Measurements from ENCODE around the gene CXorf58.

The CXorf58 gene

DNA sequence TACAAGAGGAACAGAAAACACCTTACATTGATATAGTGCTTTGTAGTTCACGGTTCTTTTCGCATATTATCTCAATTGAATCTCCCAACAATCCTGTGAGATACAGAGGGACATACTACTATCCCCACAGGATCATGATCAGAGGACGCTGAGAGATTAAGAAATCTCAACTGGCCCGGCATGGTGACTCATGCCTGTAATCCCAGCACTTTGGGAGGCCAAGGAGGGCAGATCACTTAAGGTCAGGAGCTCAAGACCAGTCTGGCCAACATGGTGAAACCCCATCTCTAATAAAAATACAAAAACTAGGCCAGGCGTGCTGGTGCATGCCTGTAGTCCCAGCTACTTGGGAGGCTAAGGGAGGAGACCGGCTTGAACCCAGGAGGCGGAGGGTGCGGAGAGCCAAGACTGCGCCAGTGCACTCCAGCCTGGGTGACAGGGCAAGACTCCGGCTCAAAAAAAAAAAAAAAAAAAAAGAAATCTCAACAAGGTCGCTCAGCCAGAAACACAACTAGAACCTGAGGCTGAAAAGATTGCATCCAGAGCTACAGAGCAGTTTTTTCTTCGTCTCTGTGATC is 7.5 kb upstream of the CXorf58 start:
- DNase-seq (ENCODE audit: low spot score), result no peak

DNA sequence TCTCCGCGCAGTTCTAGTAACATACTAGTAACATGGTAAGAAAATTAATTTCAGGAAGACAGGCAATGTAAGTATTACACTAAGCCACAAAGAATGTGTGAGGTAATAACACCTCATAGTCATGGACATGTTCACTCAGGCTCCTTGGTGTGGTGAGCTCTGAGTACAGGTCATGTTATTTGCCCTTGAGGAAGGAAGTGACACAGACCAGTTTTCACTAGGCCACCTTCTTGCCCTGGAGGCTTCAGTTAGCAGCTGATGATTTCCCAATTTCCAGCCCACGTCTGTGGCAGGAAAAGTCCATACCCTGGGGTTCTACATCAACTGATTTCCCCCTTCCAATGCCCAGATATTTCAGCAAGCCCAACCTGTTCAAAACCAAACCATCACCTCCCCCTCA is 6.7 kb upstream of the CXorf58 start:
- DNase-seq (ENCODE audit: low spot score), result no peak

DNA sequence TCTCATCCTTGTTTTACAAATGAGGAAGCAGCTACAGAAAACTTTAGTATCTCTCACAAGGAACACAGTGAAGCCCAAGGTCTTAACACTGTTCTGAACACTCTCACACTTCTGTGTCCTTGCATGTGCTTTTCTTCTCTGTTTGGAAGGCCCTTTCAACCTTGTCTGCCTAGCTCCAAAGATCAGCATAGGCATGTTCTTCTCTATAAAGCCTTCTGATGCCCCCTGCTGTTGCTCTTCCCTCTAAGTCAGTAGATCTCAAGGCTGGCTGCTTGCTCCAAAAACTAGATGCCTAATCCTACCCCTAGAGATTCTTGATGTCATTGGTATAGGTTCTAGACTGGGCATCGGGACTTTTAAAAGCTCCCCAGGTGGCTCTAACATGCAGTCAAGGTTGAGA is 6.0 kb upstream of the CXorf58 start:
- DNase-seq (ENCODE audit: low spot score), result no peak

DNA sequence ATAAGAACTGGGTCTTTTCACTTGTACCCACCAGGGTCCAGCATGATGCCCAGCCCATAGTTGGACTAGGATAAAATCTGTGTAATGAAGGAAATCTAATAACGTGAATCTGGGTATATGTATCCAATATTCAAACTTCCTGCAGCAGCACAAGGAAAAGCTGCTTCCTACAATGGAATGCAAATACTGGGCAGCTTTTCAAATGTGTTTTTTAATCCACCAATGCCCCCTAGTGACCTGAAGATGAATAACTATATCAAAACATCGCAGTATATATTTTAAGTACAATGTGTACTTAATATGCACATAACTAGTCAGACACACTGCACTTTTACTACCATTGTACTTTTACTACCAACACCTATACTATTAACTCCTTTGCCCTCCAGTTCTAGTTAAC is 5.4 kb upstream of the CXorf58 start:
- DNase-seq (ENCODE audit: low spot score), result no peak

DNA sequence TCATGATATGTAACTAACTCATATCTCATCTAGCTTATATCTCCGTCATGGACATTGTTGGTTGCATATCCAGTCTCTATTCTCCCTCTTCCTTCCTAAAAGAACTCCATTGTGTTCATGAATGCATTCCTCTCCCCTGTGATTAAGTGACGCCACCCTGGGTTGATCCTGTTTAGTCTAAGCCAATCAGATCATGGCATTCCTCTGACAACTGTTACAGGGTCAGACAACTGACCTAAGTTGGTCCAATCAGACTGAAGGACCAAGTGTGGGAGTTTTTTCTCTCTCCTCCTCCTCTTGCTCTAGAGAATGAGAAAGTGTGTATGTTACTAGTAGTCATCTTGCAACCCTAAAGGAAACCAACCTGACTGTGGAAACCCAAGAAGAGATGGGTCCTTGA is 3.7 kb upstream of the CXorf58 start:
- peak; percentile 67 for DNase-seq (ENCODE audit: low spot score)

DNA sequence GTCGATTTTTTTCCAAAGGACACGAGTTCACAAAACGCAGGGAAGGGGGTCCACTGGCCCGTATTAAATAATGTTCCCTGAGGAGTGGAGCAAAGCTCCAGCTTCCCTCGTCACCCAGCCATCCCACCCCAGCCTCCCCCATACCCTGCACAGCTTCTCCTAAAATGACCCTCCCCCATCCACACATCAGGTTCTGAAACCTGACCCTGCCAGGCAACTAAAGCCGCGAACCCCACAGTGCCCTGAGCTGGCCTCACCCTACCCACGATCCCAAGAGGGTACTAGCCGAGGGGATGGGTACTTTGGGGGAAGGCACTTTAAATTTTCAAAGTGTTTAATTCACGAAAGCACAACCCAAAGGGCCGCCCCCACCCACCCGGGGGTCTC is 702 bp upstream of the CXorf58 start:
- DNase-seq (ENCODE audit: low spot score), result no peak

DNA sequence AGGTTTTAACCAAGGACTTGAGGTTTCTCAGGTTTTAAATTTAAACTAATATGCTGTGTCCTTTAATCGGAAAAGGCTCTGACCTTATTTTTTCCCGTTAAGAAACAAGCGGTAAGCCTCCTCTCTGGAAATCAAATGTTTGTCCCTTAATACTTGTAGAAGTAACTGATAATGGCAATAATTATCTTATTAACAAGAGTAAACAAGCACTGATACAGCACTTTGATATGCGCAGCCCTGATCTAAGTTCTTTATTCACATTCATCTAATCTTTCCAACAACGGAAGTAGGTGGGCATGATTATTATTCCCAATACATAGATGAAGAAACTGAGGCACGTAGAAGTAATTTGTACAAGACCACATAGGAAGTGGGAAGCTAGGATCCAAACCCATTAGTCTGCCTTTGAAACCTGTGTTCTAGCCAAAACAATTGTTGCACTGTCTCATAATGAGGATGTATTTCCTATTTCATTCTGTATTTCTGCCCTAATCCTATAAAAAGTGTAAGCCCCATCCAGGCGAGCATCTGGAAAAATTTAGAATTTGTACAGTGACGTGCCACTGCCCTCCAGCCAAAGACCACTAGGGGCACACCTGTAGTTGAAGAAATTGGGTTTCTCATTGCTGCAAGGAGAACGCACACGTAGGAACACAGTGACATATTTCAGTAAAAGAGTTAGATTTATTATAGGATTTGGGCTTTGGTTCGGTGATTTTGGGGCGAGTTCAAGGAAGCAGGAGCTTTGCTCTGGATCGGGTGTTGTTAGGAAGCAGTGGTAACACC is 606 bp downstream of the CXorf58 start:
- no peak for DNase-seq (ENCODE audit: low spot score)

DNA sequence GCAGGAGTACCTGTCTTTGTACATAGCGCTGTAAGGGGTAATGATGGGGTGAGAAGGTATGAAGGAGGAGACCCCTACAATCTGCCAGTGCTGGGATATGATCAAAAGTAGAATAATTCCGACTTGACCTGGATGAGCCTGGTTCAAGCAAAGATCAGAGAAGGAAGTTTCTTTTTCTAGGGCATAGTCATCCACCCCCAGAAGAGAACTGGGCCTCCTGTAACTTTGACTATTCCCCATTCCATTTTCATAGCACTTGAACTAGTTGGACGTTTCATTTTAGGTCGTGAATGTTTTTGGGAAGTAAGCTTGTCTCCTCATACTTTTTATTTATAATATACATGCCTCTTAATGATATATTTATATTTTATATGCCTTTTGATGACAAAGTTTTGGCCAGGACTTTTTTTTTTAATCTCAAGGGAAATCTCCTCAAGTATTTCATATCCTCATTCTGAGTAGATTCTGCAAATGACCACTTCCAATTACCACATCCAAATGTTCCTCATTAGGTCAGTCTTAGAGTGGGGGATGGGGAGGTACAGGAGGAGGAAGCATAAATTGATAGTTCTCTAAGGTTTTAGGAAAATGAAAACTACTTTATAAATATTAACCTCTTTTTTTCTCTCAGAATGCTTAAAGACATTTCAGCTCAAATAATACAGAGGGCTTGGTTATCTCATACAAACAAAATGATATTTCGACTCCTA is 3.5 kb downstream of the CXorf58 start:
- no peak for DNase-seq (ENCODE audit: low spot score)

DNA sequence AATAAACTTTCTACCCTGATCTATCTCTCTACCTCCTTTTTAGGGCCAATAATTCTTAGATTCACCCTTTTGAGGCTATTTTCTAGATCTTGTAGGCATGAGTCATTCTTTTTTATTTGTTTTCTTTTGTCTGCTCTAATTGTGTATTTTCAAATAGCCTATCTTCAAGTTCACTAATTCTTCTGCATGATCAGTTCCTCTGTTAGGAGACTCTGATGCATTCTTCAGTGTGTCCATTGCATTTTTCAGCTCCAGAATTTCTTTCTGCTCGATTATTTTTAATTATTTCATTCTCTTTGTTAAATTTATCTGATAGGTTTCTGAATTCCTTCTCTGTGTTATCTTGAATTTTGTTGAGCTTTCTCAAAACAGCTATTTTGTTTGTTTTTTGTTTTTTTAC is 11.3 kb downstream of the CXorf58 start:
- no peak for DNase-seq (ENCODE audit: low spot score)

DNA sequence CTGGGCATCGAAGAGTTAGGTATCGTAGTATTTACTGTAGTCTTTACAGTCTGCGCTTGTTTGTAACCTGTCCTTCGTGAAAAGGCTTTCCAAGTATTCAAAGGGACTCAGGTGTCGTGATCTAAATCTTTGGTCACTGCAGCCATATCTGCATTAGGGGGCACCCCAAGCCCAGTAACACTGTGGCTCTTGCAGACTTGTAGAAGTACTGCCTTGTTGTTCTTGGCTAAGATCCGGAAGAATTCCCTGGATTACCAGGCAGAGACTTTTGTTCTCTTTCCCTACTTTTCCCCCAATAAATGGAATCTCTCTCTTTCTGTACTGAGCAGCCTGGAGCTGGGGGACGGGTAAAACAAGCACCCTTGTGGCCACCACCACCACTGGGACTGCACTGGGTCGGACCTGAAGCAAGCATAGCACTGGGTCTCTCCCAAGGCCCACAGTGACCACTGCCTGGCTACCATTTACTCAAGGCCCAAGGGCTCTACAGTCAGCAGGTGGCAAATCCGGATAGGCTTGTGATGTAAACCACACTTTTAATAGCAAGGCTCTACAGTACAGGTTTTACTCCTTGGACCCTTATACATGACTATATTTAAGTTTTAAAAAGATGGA is 12.0 kb downstream of the CXorf58 start:
- DNase-seq (ENCODE audit: low spot score), result no peak

DNA sequence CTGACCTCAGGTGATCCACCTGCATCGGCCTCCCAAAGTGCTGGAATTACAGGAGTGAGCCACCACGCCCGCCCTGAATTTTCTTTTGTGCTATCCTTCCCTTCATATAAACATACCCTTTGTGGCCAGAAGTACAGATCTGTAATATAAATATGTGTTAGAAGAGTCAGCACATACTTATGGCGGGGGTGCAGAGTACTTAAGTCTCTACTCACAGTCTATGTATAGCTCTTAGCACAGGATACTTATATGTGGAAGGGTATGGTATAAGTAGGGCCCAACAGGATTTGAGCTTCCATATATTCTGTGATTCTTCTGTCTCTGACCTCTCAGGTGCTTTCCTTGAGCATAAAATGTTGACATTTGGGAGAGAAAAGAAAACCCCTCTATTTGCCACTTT is 18.2 kb downstream of the CXorf58 start:
- DNase-seq (ENCODE audit: low spot score), result no peak

DNA sequence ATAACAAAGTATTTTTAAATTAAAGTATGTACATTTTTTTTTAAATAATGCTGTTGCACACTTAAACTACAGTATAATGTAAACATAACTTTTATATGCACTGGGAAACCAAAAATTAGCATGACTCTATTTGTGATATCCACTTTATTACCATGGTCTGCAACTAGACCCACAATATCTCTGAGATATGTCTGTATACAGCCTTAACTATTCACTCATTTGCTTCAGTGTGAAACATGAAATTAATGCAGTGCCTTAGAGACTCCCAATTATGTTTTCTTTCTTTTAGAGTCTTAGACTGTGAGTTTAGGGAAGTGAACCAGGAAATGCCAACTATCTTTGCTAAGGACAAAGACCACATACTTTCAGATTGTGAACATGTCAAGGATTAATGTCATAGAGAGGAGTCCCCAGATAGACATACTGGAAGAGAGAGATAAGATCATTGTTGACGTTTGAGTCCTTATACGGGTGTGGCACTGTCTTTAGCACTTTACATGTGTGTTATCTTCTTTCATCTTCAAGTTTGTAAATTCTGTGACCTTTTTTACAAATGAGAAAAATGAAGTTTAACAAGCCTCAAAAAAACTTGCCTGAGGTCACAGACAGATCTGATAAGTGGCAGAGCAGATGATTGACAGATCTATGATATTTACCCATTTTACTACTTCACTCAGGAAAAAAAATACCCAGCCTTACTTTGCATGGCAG is 23.2 kb downstream of the CXorf58 start:
- no peak for DNase-seq (ENCODE audit: low spot score)

DNA sequence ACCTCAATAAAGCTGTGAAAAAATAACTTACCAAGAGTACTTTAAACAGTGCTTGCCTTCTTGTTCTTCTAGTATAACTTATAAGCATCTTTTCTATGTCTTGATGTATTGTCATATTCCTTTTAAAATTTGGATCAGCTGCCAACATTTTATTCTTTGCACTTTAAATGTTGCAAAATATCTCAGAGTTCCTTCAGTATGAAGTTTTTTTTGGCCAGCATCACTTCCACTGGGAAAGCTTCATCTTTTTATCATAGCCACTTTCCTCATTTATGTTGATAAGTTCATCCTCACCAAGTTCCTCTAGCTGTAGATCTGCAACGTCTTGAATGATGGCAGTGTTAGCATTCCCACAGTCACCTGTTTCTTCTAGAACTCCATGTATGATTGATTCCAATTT is 24.2 kb downstream of the CXorf58 start:
- no peak for DNase-seq (ENCODE audit: low spot score)

DNA sequence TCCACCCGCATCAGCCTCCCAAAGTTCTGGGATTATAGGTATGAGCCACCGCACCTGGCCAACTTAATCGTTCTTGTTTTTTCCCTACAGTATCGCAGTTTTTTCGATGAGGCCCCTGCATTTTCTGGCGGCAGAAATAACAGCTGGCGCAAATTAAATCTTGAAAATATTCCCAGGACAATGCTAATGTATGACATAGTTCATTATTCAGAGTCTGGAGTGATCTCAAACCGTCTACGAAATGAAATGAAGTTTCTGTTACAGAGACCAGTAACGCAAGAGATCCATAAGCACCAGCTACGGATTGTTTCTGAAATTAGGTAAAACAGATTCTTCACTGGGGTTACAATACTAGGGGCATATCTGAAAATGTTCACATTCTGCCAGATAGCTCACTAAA is 27.3 kb downstream of the CXorf58 start:
- no peak for DNase-seq (ENCODE audit: low spot score)

DNA sequence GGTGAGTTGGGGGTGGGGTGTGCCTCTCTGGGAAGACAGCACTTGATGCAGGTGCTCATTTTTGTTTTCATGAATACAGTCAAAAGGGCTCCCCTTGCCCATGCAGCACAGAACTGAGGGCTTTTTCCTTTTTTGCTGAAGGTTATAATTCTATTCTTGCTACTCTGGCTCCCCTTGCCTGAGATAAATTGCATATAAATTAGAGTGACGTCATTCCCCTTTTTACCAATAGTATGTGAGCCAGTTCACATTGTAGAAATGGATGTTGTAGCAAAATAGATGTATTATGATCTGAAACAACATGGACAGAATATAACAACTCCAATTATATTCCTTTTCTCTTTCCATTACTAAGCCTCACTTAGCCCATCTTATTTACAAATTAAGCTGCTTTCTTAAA is 28.4 kb downstream of the CXorf58 start:
- DNase-seq (ENCODE audit: low spot score), result no peak

DNA sequence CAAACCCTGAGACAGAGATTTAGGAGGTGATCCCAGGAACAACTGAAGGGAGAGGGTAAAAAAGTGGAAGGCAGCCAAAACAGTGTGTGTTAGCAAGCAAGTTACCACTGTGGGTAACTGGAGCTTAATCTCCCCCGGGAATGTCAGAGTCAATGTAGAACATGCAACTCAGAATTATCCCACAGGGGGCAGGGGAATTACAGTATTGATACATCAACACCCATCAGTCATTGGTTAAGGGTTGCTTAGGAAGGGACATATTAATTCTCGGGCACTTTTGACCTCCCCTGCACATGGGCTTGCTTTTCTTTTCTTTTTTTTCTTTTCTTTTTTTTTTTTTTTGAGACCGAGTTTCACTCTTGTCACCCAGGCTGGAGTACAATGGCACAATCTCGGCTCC is 29.3 kb downstream of the CXorf58 start:
- no peak for DNase-seq (ENCODE audit: low spot score)

DNA sequence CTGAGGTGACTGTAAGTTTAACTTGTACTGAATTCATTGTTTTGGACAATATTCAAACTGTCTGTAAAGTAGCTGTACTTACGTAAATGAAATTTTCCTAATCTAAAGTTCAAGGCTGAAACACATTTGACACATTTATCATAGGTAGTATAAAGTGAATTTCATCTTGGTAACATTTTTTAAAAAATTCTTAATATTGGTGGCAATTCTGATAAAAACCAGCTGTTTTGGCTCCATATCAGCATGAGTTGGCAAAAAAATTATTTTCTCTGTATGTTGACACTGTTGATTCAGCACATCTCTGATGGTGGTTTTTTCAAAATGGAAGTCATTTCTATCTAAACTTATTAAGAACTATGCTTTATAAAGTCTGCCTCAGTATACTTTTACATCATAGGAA is 30.9 kb downstream of the CXorf58 start:
- DNase-seq (ENCODE audit: low spot score), result no peak

DNA sequence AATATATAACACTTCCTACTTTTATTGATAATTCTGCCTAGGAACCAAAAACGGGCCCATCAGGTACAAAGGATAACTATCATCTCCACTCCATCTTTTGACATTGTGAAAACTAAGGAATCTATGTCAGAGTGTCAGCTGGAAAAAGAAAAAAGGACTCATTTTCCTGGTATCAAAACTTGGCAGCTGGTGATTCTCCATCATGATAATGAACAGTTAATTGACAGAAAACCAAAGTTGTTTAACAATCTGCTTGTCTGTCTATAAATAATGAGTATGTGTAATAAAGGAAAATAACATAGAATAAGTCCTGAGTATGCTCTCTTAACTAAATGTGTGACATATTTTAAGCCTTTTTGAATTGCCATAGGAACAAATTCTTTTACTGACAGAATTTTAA is 31.4 kb downstream of the CXorf58 start:
- DNase-seq (ENCODE audit: low spot score), result no peak

DNA sequence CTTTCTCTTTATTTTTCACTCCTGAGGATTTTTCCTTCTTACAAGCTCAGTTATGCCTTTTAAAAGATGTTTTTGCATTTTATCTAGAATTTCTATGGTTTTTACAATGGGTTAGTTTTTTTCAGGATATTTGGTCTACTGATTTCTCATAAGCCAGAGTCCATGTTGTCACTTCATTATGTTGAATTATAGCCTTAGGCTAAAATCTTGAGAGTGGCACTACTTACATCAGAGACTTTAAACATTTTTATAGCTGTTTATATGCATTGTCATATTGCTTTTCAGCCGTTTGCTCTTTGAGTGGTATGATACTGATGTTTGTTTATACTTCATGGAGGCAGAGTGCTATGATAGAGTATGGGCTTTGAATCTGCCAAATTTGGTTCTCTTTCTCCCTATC is 36.4 kb downstream of the CXorf58 start:
- DNase-seq (ENCODE audit: low spot score), result no peak

DNA sequence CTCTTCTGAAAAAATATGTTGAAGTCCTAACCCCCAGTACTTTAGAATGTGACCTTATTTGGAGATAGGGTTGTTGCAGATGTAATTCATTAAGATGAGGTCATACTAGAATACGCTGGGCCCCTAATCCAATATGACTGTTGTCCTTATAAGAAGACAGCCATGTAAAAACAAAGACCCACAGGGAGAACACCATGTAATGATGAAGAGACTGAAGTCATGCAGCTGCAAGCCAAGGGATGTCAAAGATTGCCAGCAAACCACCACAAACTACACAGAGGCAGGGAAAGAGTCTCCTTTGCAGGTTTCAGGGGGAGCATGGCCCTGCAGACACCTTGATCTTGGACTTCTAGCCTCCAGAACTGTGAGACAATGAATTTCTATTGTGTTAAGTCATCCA is 37.4 kb downstream of the CXorf58 start:
- no peak for DNase-seq (ENCODE audit: low spot score)

DNA sequence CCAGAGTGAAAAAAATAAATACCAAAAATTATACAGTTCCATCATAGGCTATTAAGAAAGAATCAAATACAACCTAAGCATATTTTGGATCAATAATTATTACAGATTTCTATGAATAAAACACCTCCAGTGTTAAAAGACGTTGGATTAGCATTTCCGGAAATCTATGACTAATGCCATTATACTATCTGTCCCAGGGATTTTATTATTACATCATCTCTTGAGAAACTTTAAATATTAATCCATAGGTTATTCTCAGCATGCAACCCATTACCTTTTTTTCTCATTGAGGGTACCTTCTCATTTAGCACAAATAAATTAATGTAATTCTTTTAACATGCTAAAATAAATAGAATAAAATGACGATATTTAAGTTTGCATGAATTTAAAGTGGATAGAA is 44.6 kb downstream of the CXorf58 start:
- DNase-seq (ENCODE audit: low spot score), result no peak

Measured in COLO829 (cell line).